AG04450 (cell line): ENCODE results near the gene TMEM242. TPM values are rescaled to one million over a fixed set of nuclear protein-coding genes. Genes with fewer than 3 reads are reported as not detected.

Source experiments
- CTCF ChIA-PET: fragments of 300-600, 350-600 bp; formaldehyde crosslinking; extraction: SDS; loops from one replicate; lab custom pipeline; 2022; ENCODE audit warnings: antibody characterized with exemption, inconsistent platforms; lab: Charles Lee
- POLR2A ChIA-PET: fragments of 350-600 bp; formaldehyde crosslinking; extraction: SDS; loops from one replicate; lab custom pipeline; 2021; ENCODE audit warnings: antibody characterized with exemption, inconsistent platforms; lab: Yijun Ruan, JAX
- DNase-seq: peaks from one replicate; pipeline ENCODE4 v3.0.0-alpha.2; 2011; ENCODE audit warnings: low read depth, low spot score
- H3K27ac ChIP-seq: one replicate; pipeline ENCODE4 v1.5.1; 2012; ENCODE audit warnings: low read depth, low read length, control low read depth
- H3K27me3 ChIP-seq: one replicate; pipeline ENCODE4 v1.6.0; 2012; ENCODE audit warnings: low read length; ENCODE audit not compliant: control insufficient read depth, insufficient read depth
- H3K4me3 ChIP-seq: 2 replicates; pipeline ENCODE4 v1.5.1; 2011; ENCODE audit warnings: mild to moderate bottlenecking, low read depth, low read length, control low read depth
- H3K9me3 ChIP-seq: 2 replicates; pipeline ENCODE4 v1.5.1; 2012; ENCODE audit warnings: low read length; ENCODE audit not compliant: control insufficient read depth, insufficient read depth
- CTCF ChIP-seq: IDR thresholded peaks from 2 replicates; pipeline ENCODE4 v1.5.1; 2011; ENCODE audit warnings: low read depth, low read length, control low read depth, inconsistent platforms
- polyA plus RNA-seq: library from polyadenylated mRNA; depleted of rRNA; stranded (reverse); fragments of >200 nt; gene quantifications from 2 replicates; pipeline ENCODE4 v1.2.3, GENCODE V29; 2011

TMEM242 gene
- polyA plus RNA-seq, 1 experiment, result 8.6 TPM

DNA sequence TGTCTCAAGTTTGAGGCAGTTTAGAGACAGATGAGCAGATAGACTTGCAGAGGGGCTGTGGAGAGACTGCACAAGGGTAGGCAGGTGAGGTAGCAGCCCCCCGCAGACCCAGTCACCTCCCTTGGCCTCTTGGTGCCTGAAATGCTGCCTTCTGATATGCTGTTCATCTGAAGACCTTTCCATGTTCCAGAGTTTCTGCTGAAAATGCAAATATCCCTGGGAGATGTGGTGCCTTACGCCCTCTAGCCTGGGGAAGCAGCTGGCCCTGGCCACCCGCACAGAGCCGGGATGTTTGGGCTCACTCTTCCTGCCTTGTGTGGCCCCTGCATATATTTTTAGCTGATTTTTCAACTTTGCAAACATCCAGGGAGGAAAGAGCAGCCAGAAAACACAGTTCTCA is 51.4 kb downstream of the TMEM242 start:
- POLR2A ChIA-PET, result no interaction called here
- CTCF ChIA-PET, result interaction anchor here (0.9 kb wide), 1 partner anchor 12 kb away, joined by 3 read pairs; no protein-coding TSS in a partner anchor
- no peak overlapping the region for H3K4me3 ChIP-seq
- no peak overlapping the region for H3K27ac ChIP-seq
- H3K27me3 ChIP-seq, result no peaks in the 10 kb centered on the region
- no peaks in the 10 kb centered on the region for H3K9me3 ChIP-seq
- no peak for DNase-seq
- no peak for TF ChIP-seq CTCF

DNA sequence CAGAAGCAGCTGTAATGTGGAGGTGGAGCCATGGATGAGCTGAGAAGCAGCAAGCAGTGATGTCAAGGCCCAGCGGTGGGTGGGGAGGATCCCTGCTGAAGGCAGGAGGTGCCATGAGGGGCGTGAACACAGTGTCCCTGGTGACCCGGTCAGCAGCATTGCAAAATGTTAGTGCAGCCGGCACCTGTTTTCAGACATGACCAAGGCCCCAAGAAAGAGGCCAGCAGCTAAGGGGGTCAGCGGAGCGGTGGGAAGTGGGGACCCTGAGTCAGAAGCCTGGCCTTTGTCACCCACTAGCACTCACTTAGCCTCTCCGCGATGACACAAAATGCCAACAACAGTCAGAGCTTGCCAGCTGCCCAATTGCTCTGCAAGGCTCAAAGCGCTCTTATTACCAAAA is 51.9 kb downstream of the TMEM242 start:
- no peak for TF ChIP-seq CTCF
- ChIA-PET POLR2A (no interaction called here), CTCF (interaction anchor here (1.0 kb wide), 1 partner anchor 236 kb away, joined by 3 read pairs; no protein-coding TSS in a partner anchor)
- no peak overlapping the region for H3K27ac ChIP-seq
- H3K9me3 ChIP-seq, result no peaks in the 10 kb centered on the region
- no peak for DNase-seq
- no peak overlapping the region for H3K4me3 ChIP-seq
- H3K27me3 ChIP-seq, result no peaks in the 10 kb centered on the region

GRCh38 chr6:157270916-157271315 is 52.4 kb downstream of the TMEM242 start:
- POLR2A ChIA-PET, result no interaction called here
- no peak for TF ChIP-seq CTCF

DNA sequence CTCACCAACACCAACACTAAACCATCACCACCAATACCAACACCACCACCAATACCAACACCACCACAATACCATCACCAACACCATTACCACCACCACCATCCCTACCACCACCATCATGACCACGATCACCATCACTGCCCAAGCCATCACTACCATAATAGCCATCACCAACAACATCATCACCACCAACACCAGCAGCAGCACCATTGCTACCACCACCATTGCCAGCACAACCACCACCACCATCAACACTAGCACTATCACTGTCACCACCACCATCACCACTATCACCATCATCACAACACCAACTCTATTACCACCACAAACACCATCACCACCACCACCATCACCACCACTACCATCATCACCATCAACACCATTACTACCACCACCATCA is 53.0 kb downstream of the TMEM242 start:
- no peak for TF ChIP-seq CTCF
- Histone ChIP-seq H3K27ac (no peak overlapping the region), H3K27me3 (peaks cover 2% of the 10 kb centered on the region), H3K4me3 (no peak overlapping the region), H3K9me3 (no peaks in the 10 kb centered on the region)
- DNase-seq, result no peak
- CTCF ChIA-PET, result no interaction called here
- POLR2A ChIA-PET, result no interaction called here

More at GRCh38 chr6:157270916-157271315, 52.4 kb downstream of the TMEM242 start:
- Histone ChIP-seq H3K27me3 (no peaks in the 10 kb centered on the region), H3K9me3 (no peaks in the 10 kb centered on the region), H3K4me3 (no peak overlapping the region), H3K27ac (no peak overlapping the region)
- DNase-seq, result no peak
- CTCF ChIA-PET, result interaction anchor here (1.0 kb wide), 1 partner anchor 236 kb away, joined by 3 read pairs; no protein-coding TSS in a partner anchor

DNA sequence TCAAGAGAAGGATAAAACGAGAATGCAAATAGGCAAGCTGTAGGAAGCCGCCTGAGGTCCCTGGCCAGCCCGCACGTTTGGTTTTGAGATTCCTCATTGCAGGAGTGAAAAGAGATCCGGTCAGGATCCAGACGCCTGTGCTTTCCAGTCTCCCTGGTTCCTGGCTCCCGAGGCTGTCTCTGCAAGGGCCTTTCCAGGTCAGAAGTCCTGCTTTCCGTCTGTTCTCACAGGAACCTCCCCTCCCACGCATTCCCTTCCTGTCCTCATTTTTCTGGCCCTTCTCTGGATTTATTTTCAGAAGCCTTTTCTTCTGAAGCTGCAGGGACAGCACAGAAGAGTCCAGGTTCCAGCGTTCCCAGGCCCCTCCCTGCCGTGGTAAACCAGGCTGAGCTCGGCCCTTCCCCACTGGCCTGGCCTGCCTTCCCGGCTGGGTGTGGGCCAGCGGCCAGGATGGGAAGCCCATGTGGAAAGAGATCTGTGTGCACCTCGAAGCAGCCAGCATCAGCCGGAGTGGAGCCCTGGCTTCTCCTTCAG is 54.0 kb downstream of the TMEM242 start:
- Histone ChIP-seq H3K9me3 (no peaks in the 10 kb centered on the region), H3K4me3 (no peak overlapping the region), H3K27ac (no peak overlapping the region), H3K27me3 (peaks cover 7% of the 10 kb centered on the region)
- DNase-seq, result no peak
- ChIA-PET POLR2A (no interaction called here), CTCF (no interaction called here)
- TF ChIP-seq CTCF, result no peak
